Endothelial cell (in vitro differentiated cells): ENCODE results near the gene FGG. TPM values are rescaled to one million over a fixed set of nuclear protein-coding genes. Genes with fewer than 3 reads are reported as not detected.

Source experiments
- DNase-seq: peaks from one replicate; pipeline ENCODE4 v3.0.0; 2021; ENCODE audit warnings: low spot score
- H3K27ac Mint-ChIP-seq: one replicate; pipeline ENCODE4 v1.8.0; 2021; ENCODE audit warnings: mixed read lengths, inconsistent platforms; ENCODE audit not compliant: unreplicated experiment
- H3K27me3 Mint-ChIP-seq: one replicate; pipeline ENCODE4 v1.8.0; 2021; ENCODE audit warnings: mild to moderate bottlenecking, moderate library complexity, mixed read lengths, inconsistent platforms; ENCODE audit not compliant: unreplicated experiment
- H3K36me3 Mint-ChIP-seq: one replicate; pipeline ENCODE4 v1.8.0; 2021; ENCODE audit warnings: mild to moderate bottlenecking, low read depth, mixed read lengths, inconsistent platforms; ENCODE audit not compliant: unreplicated experiment
- H3K4me1 Mint-ChIP-seq: one replicate; pipeline ENCODE4 v1.8.0; 2021; ENCODE audit warnings: mild to moderate bottlenecking, mixed read lengths, inconsistent platforms; ENCODE audit not compliant: unreplicated experiment
- H3K4me3 Mint-ChIP-seq: one replicate; pipeline ENCODE4 v1.8.0; 2021; ENCODE audit warnings: mild to moderate bottlenecking, mixed read lengths, inconsistent platforms; ENCODE audit not compliant: unreplicated experiment
- H3K9me3 Mint-ChIP-seq: one replicate; pipeline ENCODE4 v1.8.0; 2021; ENCODE audit warnings: mixed read lengths, inconsistent platforms; ENCODE audit not compliant: unreplicated experiment
- CTCF ChIP-seq: fragments of 200-600 bp; sonication (generic); IDR thresholded peaks from one replicate; pipeline ENCODE4 v1.5.0; 2021; ENCODE audit warnings: antibody characterized with exemption; ENCODE audit not compliant: unreplicated experiment
- total RNA-seq: library from RNA; stranded (reverse); fragmentation: NEBNext Ultra II Directional; extraction: Animal tissue kit (Norgen Biotek cat#: 25700); gene quantifications from one replicate; pipeline ENCODE4 v1.2.1, GENCODE V29; 2021; ENCODE audit not compliant: unreplicated experiment

The FGG gene
- total RNA-seq, 1 donor from 2014 or later, result not detected

DNA sequence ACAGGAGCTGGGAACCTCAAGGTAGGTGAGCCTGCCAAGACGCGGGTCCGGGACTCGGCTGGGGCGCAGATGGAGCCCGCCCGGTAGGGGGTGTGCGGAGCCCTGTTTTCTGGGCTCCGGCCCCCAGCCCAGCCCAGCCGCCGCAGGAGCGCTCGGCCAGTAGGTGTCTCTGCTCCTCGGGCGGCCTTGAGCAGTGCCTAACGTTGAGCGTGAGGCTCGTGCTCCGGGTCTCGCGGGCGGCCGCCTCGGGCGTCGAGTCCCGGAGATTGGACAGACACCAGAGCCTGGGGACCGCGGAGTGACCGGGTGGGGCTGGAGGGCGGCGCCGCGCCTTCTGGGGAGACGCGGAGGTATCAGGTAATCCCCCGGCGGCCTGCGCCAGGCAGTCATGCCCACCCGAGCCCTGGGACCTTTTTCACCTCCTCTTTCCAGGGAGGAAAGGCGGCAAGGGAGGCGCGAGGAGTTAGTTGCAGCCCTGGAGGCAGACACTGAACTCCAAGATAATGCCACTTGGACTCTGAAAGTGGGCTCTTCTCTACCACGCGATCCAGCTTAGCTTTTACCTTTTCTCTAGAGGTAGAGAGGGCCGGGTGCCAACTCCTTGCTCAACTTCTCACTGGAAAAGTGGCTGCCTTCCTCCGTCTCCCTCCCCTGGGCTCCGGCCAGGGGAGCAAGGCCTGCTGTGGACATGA lies 14.5 kb upstream of the FGG start:
- Mint-ChIP-seq H3K4me1 (no peaks in the 10 kb centered on the region), H3K27ac (no peak overlapping the region)

DNA sequence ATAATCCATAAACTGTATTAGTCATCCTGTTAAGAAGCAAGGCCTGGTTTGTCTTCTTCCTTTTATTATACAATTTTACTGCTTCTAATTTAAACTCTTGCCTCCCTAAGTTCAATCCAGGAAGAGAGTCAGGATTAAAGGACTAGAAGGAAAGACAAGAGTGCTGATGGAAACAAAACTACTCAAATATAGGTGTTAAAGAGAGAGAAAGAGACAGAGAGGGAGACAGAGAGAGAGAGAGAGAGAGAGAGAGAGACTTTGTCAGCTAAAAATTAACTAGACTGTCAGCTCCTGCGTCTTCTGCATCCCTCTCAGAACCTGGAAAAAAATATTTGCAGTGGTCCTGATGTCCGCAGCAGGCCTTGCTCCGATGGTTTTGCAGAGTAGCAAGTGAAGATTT lies 13.5 kb upstream of the FGG start:
- Mint-ChIP-seq H3K9me3 (no peaks in the 10 kb centered on the region), H3K4me3 (no peak overlapping the region), H3K4me1 (no peaks in the 10 kb centered on the region), H3K36me3 (no peaks in the 10 kb centered on the region), H3K27me3 (no peaks in the 10 kb centered on the region), H3K27ac (no peak overlapping the region)
- no peak for TF ChIP-seq CTCF
- no peak for DNase-seq

More for the DNA sequence above, 14.5 kb upstream of the FGG start:
- no peaks in the 10 kb centered on the region for H3K9me3 Mint-ChIP-seq
- TF ChIP-seq CTCF, result peak; percentile 72
- DNase-seq, result peak; percentile 87
- no peaks in the 10 kb centered on the region for H3K27me3 Mint-ChIP-seq
- no peak overlapping the region for H3K4me3 Mint-ChIP-seq
- H3K36me3 Mint-ChIP-seq, result no peaks in the 10 kb centered on the region

DNA sequence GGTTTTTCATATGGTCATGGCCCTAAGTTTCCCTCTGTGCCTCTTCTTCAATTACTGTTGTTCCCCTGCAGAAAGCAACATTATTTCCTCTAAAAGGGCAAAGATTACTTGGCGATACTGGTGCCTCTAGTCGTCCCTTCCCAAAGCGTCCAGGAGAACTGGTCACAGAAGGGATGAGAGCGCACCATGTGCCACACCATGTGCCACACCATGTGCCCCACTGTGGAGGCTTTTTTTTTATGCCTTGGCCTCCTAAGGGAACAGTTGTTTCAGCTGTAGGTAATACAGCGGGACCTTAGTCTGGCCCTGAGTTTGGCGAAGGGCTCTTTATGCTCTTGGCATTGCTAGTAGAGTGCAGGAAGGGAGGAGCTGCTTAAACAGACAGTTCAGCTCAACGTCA lies 11.5 kb upstream of the FGG start:
- Mint-ChIP-seq H3K4me3 (no peak overlapping the region), H3K9me3 (no peaks in the 10 kb centered on the region), H3K27me3 (no peaks in the 10 kb centered on the region), H3K36me3 (no peaks in the 10 kb centered on the region), H3K27ac (no peak overlapping the region), H3K4me1 (no peaks in the 10 kb centered on the region)
- TF ChIP-seq CTCF, result no peak
- no peak for DNase-seq

DNA sequence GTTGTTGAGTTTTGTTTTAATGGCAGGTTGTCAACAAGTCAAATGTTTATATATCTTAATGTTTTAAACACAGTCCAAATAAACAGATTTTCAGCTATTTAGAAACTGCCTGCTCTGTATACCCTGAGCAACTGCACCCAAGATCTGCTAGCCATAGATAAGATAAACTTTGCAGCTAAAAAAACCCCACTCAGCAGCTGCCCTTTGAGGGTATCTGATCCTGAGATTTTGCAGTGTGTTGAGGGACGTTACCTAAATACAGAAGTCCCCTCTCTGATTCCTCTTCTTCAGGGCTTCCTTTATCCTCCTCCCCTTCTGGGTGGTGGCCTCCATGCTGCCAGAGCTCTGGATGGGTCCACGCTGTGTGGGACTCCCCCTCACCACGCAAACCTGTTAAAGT lies 11.0 kb upstream of the FGG start:
- no peaks in the 10 kb centered on the region for H3K9me3 Mint-ChIP-seq
- no peak for TF ChIP-seq CTCF
- no peaks in the 10 kb centered on the region for H3K27me3 Mint-ChIP-seq
- no peak overlapping the region for H3K4me3 Mint-ChIP-seq
- no peaks in the 10 kb centered on the region for H3K4me1 Mint-ChIP-seq
- no peaks in the 10 kb centered on the region for H3K36me3 Mint-ChIP-seq
- H3K27ac Mint-ChIP-seq, result no peak overlapping the region
- DNase-seq, result no peak

GRCh38 chr4:154622598-154622997 lies 10.1 kb upstream of the FGG start:
- Mint-ChIP-seq H3K27ac (no peak overlapping the region), H3K9me3 (no peaks in the 10 kb centered on the region), H3K27me3 (no peaks in the 10 kb centered on the region), H3K4me3 (no peak overlapping the region), H3K36me3 (no peaks in the 10 kb centered on the region), H3K4me1 (no peaks in the 10 kb centered on the region)
- peak; percentile 17 for DNase-seq
- peak; percentile 50 for TF ChIP-seq CTCF
